ENCODE data around the gene SCAPER.

DNA sequence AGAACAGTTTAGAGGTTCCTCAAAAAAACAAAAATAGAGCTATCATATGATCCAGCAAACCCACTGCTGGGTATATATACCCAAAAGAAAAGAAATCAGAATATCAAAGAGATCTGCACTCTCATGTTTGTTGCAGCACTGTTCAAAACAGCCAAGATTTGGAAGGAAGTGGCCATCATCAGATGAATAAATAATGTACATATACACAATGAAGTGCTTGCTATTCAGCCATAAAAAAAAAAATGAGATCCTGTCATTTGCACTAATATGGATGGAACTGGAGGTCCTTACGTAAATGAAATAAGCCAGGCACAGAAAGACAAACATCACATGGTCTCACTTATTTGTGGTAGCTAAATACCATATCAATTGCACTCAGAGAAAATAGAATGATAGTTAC, 58.4 kb downstream of the SCAPER start:
- no peak for TF ChIP-seq HDGF (IDR thresholded peaks at IDR 0.05; ENCODE audit: borderline replicate concordance)
- TF ChIP-seq BHLHE40 (IDR thresholded peaks at IDR 0.05; ENCODE audit: borderline replicate concordance) = no peak
- TF ChIP-seq ELF4 (IDR thresholded peaks at IDR 0.05) = no peak
- no peak for TF ChIP-seq SP1 (IDR thresholded peaks at IDR 0.05)
- TF ChIP-seq TARDBP (IDR thresholded peaks at IDR 0.05) = no peak

Data from HEK293T (cell line).